Activated T-cell treated with anti-CD3 and anti-CD28 coated beads for 48 hours (primary cell): ENCODE data around the gene NALCN.

Source experiments
- DNase-seq: peaks from one replicate; pipeline ENCODE4 v3.0.0-alpha.2; 2020; ENCODE audit warnings: low read depth

The NALCN gene

DNA sequence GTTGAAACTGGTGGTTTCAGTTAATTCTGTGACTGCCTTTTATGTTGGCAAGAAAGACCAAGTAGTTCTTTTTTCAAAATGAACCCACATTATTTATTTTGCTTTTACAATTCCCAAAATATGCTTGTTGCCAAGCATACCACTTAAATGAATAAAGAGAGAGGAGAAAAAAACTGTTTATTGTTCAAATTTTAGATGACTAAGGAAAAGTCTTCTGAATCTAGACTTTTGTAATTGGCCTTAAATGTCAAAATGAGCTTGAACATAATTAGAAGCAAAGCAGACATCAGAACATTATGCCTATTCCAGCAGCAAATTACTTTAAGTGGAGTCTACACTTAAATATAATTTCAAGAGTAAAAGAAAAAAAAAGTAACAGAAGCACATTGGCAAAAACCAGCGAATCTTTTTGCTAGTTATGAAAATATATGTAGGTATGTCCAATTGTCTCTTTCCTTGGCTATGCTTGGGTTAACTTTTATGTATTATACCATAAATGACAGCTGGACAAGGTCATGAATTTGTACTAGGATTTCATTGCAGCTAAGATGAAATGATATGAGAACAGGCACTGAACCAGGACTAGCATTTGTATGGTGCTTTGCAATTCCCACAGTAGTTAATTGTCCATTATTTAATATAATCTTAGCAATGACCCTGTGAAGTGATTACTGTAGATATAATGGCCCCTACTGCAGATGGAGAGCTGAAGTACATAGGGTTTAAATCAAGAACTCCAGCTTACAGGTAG is 211.9 kb downstream of the NALCN start:
- DNase-seq = no peak

DNA sequence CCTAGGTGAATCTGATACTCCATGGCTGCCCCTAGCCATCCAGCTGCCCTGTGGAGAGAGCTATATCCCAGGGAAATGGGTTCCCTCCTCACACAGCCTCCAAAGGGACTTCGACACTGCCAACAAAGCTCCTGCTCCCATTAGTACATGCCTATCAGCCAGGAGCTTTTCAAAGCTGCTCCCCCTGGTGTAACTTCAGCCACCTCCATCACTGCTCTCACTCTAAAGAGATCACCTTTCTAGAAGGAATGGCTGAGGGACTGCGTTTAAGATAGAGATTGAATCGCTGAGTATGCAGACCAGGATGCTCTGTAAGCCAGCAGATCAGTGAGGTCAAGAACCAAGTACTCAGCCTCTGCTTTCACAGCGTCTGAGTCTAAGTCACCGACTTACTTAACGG is 213.7 kb downstream of the NALCN start:
- DNase-seq = no peak

DNA sequence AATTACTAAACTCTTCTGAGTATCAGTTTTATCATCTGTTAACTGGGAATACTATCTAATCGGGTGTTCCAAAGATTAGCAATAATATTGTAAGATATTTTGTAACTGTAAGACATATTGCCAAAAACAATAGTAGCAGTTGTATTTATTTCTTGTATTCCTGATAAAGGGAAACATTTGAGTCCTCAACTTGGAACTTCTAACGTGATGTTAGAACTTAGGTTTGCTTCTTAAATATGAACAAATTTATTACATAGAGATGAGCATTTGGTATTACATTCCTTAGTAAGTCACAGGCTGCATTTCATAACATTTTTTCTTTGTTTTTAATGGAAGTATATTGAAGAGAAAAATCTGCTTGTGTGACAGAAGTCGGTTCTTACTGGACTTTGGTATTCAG is 225.3 kb downstream of the NALCN start:
- DNase-seq = no peak

GRCh38 chr13:101190337-101190736 is 226.0 kb downstream of the NALCN start:
- no peak for DNase-seq

- no peak for DNase-seq
Observed at GRCh38 chr13:101185606-101186005, 230.7 kb downstream of the NALCN start.

- no peak for DNase-seq
Observed at GRCh38 chr13:101181076-101181685, 235.1 kb downstream of the NALCN start.

- no peak for DNase-seq
Observed at GRCh38 chr13:101179021-101179420, 237.3 kb downstream of the NALCN start.

DNA sequence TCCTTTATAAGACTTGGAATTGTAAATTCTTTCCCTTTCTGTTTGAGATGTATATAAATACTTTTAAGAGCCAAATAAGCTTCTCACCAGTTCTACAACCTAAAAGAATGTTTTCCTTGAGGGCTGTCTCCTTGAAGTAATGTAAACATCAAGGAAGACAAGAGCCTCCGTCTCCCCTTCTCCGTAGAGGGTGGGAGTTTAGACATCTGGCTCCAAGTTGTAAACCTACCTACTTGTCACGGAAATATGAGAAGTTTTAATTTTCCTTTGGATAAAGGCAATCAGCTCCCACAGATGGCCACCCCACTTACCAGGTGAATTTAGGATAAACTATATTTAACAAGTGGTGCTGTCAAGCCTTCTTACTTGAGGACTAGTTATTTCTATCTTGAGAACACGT is 237.9 kb downstream of the NALCN start:
- no peak for DNase-seq

DNA sequence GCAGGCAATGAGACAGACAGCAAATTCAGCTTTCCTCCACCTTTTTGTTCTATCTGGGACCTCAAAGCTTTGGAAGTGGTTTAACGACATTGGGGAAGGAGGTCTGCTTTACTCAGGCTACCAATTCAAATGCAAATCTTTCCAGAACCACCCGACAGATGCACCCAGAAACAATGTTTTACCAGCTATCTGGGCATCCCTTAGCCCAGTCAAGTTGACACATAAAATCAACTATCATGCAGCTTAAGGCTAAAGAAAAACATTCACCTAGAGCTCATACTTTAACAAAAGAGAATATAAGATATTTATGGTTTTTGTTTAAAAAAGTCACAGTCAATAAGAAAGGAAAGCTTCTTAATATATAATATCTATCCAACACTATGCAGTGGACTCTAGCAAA is 246.0 kb downstream of the NALCN start:
- DNase-seq = no peak

GRCh38 chr13:101157261-101157660 is 259.0 kb downstream of the NALCN start:
- DNase-seq = no peak

DNA sequence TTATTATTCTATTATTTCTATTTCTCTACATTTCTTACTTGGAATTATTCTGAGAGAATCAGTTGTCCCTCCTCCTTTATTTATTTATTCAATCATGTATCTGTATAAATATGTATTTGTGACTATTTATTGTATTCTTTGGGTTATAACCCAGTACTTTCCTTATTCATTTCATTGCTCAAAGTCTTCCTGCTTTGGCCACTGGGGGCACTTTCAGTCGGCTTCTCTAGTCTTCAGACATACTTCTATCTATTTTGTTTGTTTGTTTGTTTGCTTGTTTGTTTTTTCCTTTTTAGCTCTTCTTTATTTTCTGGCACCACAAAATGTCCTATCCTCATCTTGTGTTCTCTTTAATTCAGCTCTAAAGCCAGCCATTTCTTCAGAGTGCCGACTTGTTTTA is 260.4 kb downstream of the NALCN start:
- DNase-seq = no peak

DNA sequence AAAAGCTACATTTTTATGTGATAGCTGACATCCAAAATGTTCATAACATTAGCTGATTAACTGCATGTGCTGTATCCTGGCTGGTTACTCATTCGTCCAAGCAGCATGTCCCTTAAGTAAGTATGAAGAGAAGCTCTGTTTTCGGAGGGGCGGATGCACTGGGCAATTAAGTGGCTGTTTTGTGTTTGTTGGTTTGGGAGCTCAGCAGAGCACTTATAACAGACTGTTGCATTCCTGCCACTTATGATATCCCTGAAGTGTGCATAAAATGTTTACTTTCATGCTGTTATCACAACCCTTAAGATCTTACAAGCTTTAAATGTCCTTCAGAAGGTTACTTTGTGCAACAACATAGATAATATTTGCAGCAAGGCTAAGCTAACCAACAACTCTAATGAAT is 264.1 kb downstream of the NALCN start:
- DNase-seq = no peak

- no peak for DNase-seq
Observed at GRCh38 chr13:101150998-101151397, 265.3 kb downstream of the NALCN start.

GRCh38 chr13:101149735-101150384 is 266.4 kb downstream of the NALCN start:
- no peak for DNase-seq

GRCh38 chr13:101146101-101146898 is 270.0 kb downstream of the NALCN start:
- DNase-seq = no peak

DNA sequence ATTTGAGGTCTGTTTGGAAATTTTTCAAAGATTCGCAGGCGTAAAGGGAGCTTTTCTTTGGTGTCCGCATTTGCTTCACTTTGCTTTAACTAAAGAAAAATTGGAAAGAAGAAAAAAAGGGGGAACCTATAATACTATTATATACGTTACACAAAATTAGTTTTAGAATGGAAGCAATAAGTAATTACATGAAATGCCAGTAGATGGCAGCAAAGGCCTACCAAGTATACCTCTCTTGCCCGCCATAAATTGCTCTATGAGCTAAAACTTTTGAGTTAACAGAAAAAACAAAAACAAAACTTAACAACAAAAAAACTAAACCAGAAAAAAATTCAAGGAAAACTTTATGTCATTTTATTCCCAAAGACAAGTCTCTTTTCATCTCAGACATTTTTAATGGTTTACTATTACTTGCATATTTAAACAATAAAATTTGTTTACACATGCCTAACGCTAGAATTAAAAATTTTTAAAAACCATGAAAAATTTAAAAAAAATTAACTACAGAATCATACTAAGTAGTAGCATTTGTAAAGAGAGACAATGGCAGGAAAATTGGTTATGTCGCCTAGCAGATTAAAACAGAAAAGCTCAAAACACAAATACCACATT is 271.4 kb downstream of the NALCN start:
- no peak for DNase-seq

DNA sequence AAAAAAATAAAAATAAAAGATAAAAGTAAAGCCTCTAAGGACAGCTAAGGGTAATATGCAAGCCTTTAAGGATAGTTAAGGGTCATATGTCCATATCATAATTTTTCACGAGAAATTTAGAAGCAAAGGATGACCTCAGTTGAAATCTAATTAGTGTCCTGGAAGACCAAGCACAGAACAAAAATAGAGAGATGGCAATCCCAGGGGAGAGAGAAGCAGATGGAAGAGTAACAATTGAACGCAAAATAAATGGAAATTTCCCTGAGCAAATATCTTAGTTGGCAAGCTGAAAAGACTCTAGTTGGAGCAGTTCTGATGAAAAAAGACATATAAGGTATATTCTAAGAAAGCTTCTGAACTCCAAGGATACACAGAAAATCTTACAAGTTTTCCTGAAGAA is 275.4 kb downstream of the NALCN start:
- no peak for DNase-seq

DNA sequence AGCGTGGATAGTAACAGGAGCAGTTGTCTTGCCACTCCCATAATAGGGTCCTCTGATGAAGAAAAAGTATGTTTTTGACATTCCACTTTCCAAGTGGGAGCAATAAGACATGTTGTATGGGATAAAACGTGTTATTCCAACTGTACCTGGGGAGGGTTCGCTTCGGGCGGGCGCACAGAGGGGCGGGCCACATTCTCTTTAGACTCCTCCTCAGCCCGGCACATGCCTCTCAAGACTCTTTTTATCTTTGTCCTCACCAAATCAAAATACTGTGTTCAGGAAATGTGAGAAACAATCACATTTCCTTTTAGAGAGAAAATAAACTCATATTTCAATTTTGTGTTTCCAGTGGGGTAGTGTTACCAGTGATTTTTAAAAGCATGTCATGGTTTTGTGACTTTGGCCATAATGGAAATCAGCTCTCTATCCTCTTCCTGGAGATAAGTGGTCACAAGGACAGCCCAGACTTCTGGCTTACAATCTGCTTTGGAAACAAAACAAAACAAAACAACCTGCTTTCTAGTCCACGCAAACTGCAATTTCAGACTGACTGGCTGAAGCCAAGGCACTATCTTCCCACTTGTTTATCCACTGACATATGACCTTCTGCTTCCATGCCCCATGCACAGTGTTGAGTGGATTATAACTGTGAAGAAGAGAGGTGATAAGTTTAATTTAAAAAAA is 276.1 kb downstream of the NALCN start:
- DNase-seq = no peak

DNA sequence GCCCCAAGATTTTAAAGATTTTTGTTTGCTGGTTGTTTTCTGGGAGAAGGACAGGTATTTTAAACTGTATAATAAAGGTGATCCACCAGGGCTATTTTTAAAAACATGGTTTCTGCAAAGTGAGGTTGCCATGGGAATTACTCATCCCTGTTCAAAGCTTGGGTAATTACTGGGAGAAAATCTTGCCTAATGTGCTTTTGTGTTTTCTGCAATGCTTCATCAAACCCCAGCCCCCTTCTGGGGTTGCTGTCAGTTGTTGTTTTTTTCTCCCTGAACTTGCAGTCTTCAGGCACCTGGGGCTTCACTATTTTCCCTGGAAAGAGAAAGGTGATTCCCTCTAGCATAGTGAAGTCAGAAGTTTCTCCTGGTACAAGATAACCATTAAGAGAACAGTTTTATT is 277.2 kb downstream of the NALCN start:
- DNase-seq = no peak

DNA sequence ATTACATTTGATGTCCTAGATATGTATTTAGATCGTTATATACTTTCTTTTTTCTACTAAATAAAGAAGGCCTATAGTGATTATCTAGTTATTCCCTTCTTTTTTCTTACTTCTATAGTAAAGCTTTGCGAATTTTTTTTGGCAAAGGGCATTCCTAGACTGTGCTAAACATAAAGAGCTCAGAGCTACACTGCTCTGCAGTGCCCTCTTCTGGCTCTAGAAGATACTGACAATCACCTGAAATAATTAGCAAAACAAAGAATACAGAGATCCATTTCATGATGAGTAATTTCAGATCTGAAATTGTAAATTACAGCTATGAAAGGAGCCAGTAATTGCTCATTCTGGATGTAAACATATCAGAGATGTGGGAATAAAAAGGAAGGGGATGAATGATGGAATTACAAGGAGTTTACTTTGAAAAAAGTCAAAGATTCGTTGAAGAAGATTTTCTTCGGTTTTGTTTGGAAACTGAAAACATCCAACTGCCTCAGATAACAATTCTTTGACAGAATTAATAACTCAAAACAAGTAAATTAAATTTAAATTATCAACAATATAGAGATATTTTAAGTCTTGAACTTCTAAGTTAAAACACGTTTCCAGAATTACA is 288.5 kb downstream of the NALCN start:
- DNase-seq = no peak

- DNase-seq = no peak
Observed at GRCh38 chr13:101123028-101123427, 293.3 kb downstream of the NALCN start.
